CD8-positive, alpha-beta memory T cell (primary cell): ENCODE data around the gene LTN1. TPM values are rescaled to one million over a fixed set of nuclear protein-coding genes. Genes with fewer than 3 reads are reported as not detected.

Source experiments
- CTCF ChIA-PET: fragments of 350-600 bp; sonication (Branson Sonifier 250); formaldehyde crosslinking; loops from one replicate; lab custom pipeline; 2021; ENCODE audit warnings: antibody characterized with exemption; lab: Charles Lee
- POLR2A ChIA-PET: fragments of 350-600 bp; sonication (Branson Sonifier 250); formaldehyde crosslinking; loops from one replicate; lab custom pipeline; 2021; ENCODE audit warnings: antibody characterized with exemption; lab: Charles Lee
- DNase-seq, 5 donors: peaks; one replicate each; pipeline versions ENCODE4 v3.0.0 to v3.0.0-alpha.2; 2020 to 2022; ENCODE audit warnings: mixed read lengths in 1 of 5
- H3K27ac ChIP-seq: one replicate; pipeline ENCODE4 v1.7.0; 2013; ENCODE audit warnings: low read depth, mild to moderate bottlenecking, low read length, moderate library complexity
- H3K27me3 ChIP-seq: 2 replicates; pipeline ENCODE4 v1.7.0; 2013; ENCODE audit warnings: low read length, mild to moderate bottlenecking; ENCODE audit not compliant: insufficient read depth, poor library complexity, severe bottlenecking
- H3K36me3 ChIP-seq: 2 replicates; pipeline ENCODE4 v1.7.0; 2013; ENCODE audit warnings: mild to moderate bottlenecking, low read length, moderate library complexity; ENCODE audit not compliant: insufficient read depth
- H3K4me1 ChIP-seq: 2 replicates; pipeline ENCODE4 v1.7.0; 2013; ENCODE audit warnings: mild to moderate bottlenecking, low read length, moderate library complexity; ENCODE audit not compliant: insufficient read depth
- H3K4me3 ChIP-seq: 2 replicates; pipeline ENCODE4 v1.7.0; 2013; ENCODE audit warnings: mild to moderate bottlenecking, low read length
- H3K9me3 ChIP-seq: 2 replicates; pipeline ENCODE4 v1.7.0; 2013; ENCODE audit warnings: mild to moderate bottlenecking, low read length
- H3K27ac Mint-ChIP-seq, 8 donors: one replicate each; pipeline ENCODE4 v1.8.0; 2020 to 2021; ENCODE audit warnings: mixed read lengths in 8 of 8, mild to moderate bottlenecking in 6 of 8, inconsistent platforms in 3 of 8, moderate library complexity in 3 of 8
- H3K27me3 Mint-ChIP-seq, 2 donors: one replicate each; pipeline ENCODE4 v1.8.0; 2020 to 2021; ENCODE audit warnings: mixed read lengths in 2 of 2, mild to moderate bottlenecking in 1 of 2, moderate library complexity in 1 of 2
- H3K36me3 Mint-ChIP-seq, 3 donors: one replicate each; pipeline ENCODE4 v1.8.0; 2020 to 2021; ENCODE audit warnings: mixed read lengths in 3 of 3, inconsistent platforms in 1 of 3, mild to moderate bottlenecking in 1 of 3
- H3K4me1 Mint-ChIP-seq, 3 donors: one replicate each; pipeline ENCODE4 v1.8.0; 2020 to 2021; ENCODE audit warnings: mixed read lengths in 3 of 3, inconsistent platforms in 1 of 3, mild to moderate bottlenecking in 1 of 3
- H3K4me3 Mint-ChIP-seq, 7 donors: one replicate each; pipeline ENCODE4 v1.8.0; 2020 to 2021; ENCODE audit warnings: mixed read lengths in 7 of 7, mild to moderate bottlenecking in 6 of 7, moderate library complexity in 4 of 7, inconsistent platforms in 2 of 7
- H3K9me3 Mint-ChIP-seq, 5 donors: one replicate each; pipeline ENCODE4 v1.8.0; 2020 to 2022; ENCODE audit warnings: mixed read lengths in 5 of 5, mild to moderate bottlenecking in 3 of 5, moderate library complexity in 2 of 5, inconsistent platforms in 1 of 5
- polyA plus RNA-seq: library from polyadenylated mRNA; unstranded; fragments of 300-500 nt; fragmentation: Illumina TruSeq; gene quantifications from one replicate; pipeline ENCODE4 v1.2.3, GENCODE V29; 2021
- total RNA-seq, 2 experiments: library from RNA; stranded (reverse); gene quantifications; one replicate each; pipeline ENCODE4 v1.2.3, GENCODE V29; 2021

Gene LTN1
- total and polyA plus RNA-seq, 3 experiments from 2014 or later = 15.7 to 23.2 (median 22.1) TPM

DNA sequence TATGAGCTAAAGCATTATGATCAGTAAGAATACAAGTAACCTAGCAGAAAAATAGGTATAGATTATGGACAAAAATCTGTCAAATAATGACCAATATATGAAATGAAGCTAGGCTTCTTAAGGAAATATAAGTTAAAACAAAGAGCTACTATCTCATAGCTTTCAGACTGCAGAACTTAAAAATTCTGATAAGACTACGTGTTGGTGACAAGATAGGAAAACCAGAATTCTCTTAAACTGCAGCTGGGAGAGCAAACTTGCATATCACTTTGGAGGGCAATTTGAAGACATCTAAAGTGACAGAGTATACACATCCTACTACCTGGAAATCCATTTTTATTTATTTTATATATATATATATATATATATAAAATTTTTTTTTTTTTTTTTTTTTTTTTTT lies 65.5 kb downstream of the LTN1 start:
- no peaks in the 10 kb centered on the region for H3K27me3 ChIP-seq
- H3K27ac Mint-ChIP-seq = no peak overlapping the region
- POLR2A ChIA-PET = no interaction called here
- no peaks in the 10 kb centered on the region for H3K9me3 Mint-ChIP-seq
- H3K4me1 ChIP-seq = no peaks in the 10 kb centered on the region
- H3K27me3 Mint-ChIP-seq = no peaks in the 10 kb centered on the region
- H3K36me3 Mint-ChIP-seq = peaks cover 7 to 69% (median 32%) of the 10 kb centered on the region in 3 donors
- H3K9me3 ChIP-seq = no peaks in the 10 kb centered on the region
- DNase-seq = no peak
- H3K36me3 ChIP-seq = peaks cover 10% of the 10 kb centered on the region
- CTCF ChIA-PET = interaction anchor here (0.8 to 1.6 kb wide), 2 partner anchors 9 to 43 kb away, joined by 3 read pairs; no protein-coding TSS in a partner anchor
- no peak overlapping the region for H3K4me3 ChIP-seq
- no peak overlapping the region for H3K4me3 Mint-ChIP-seq
- peaks cover 0 to 3% (median 2%) of the 10 kb centered on the region in 3 donors for H3K4me1 Mint-ChIP-seq
- no peak overlapping the region for H3K27ac ChIP-seq

- Histone ChIP-seq H3K27me3 (no peaks in the 10 kb centered on the region), H3K36me3 (no peaks in the 10 kb centered on the region), H3K4me1 (no peaks in the 10 kb centered on the region), H3K9me3 (no peaks in the 10 kb centered on the region), H3K27ac (no peak overlapping the region), H3K4me3 (no peak overlapping the region)
- H3K9me3 Mint-ChIP-seq = no peaks in the 10 kb centered on the region
- H3K36me3 Mint-ChIP-seq = peaks cover 5 to 40% (median 28%) of the 10 kb centered on the region in 3 donors
- POLR2A ChIA-PET = no interaction called here
- no peaks in the 10 kb centered on the region for H3K27me3 Mint-ChIP-seq
- no peaks in the 10 kb centered on the region for H3K4me1 Mint-ChIP-seq
- CTCF ChIA-PET = no interaction called here
- DNase-seq = no peak
- H3K4me3 Mint-ChIP-seq = no peak overlapping the region
- H3K27ac Mint-ChIP-seq = no peak overlapping the region
Observed at GRCh38 chr21:28923439-28923975, 69.2 kb downstream of the LTN1 start.

DNA sequence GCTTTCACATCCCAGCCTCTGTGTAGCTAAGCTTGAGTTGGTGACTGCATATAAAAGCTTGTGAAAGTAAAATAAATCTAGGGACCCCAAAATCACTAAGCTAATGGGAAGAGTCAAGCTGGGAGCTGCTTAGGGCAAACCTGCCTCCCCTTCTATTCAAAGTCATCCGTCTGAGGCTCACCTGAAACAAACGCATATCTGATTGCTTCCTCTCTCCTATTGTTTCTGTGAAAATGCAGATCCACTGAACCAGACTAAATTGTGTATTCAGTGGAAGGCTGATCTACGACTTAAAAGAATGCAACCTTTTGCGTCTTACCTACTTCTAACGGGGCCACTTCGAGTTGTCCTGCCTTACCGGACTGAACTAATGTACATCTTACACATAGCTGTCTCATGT lies 70.3 kb downstream of the LTN1 start:
- Mint-ChIP-seq H3K4me3 (no peak overlapping the region), H3K9me3 (no peaks in the 10 kb centered on the region), H3K4me1 (no peaks in the 10 kb centered on the region), H3K27ac (no peak overlapping the region), H3K36me3 (peaks cover 5 to 36% (median 26%) of the 10 kb centered on the region in 3 donors), H3K27me3 (no peaks in the 10 kb centered on the region)
- Histone ChIP-seq H3K27ac (no peak overlapping the region), H3K36me3 (no peaks in the 10 kb centered on the region), H3K4me3 (no peak overlapping the region), H3K27me3 (no peaks in the 10 kb centered on the region), H3K4me1 (no peaks in the 10 kb centered on the region), H3K9me3 (no peaks in the 10 kb centered on the region)
- CTCF ChIA-PET = no interaction called here
- DNase-seq = no peak
- POLR2A ChIA-PET = no interaction called here

DNA sequence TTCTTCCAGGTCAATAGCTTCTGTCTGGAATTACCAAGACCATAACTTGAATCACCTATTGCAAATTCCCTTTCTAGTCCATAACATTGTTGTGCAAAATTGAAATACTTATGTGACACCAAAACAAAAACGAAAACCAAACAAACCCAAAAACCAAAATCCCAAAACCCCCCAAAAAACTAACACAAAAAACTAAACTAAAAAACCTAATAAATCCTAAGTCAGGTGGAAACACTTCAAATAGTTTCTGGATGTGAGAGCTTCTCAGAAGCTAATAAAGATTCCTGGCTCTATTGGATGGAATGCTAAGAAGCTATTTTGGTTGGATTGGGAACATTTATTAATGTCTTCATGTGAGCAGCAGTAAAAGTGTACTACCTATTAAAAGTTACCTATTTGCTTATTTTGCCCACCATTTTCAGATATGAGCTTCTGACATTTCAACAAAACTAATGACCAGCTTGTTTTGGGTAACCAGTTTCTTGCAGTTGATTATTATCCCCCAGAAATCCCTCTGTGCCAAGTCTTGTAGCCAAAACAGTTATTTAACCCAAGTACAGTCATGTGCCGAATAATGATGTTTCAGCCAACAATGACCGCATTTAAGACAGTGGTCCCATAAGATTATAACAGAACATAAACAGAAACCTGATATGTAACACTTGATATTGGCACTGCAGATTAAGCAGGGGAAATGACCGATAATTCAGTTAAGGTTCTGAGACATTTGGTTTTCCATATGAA lies 76.4 kb downstream of the LTN1 start:
- no peaks in the 10 kb centered on the region for H3K4me1 ChIP-seq
- no peak overlapping the region for H3K4me3 Mint-ChIP-seq
- no peak overlapping the region for H3K27ac Mint-ChIP-seq
- DNase-seq = no peak
- H3K27ac ChIP-seq = no peak overlapping the region
- H3K36me3 Mint-ChIP-seq = no peaks in the 10 kb centered on the region
- peaks cover 2 to 6% of the 10 kb centered on the region in 2 donors for H3K27me3 Mint-ChIP-seq
- H3K4me3 ChIP-seq = no peak overlapping the region
- H3K9me3 Mint-ChIP-seq = no peaks in the 10 kb centered on the region
- ChIA-PET CTCF (interaction anchor here (1.1 kb wide), 1 partner anchor 12 kb away, joined by 3 read pairs; no protein-coding TSS in a partner anchor), POLR2A (interaction anchor here (0.7 kb wide), 1 partner anchor 39 kb away, joined by 3 read pairs; no protein-coding TSS in a partner anchor)
- no peaks in the 10 kb centered on the region for H3K36me3 ChIP-seq
- H3K9me3 ChIP-seq = no peaks in the 10 kb centered on the region
- H3K27me3 ChIP-seq = no peaks in the 10 kb centered on the region
- no peaks in the 10 kb centered on the region for H3K4me1 Mint-ChIP-seq

DNA sequence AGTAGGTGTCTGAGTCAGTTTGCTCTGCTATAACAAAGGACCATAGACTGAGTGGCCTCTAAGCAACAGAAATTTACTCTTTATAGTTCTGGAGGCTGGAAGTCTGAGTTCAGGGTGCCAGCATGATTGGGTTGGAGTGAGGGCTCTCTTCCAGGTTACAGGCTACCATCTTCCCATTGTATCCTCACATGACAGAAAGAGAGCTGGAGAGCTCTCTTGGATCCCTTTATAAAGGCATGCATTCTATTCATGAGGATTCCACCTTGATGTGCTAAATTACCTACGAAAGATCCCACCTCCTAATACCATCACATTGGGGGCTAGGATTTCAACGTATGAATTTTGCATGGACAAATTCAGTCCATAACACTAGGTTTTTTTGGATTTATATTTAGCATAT lies 79.6 kb downstream of the LTN1 start:
- H3K9me3 Mint-ChIP-seq = no peaks in the 10 kb centered on the region
- no peaks in the 10 kb centered on the region for H3K4me1 ChIP-seq
- no peaks in the 10 kb centered on the region for H3K36me3 ChIP-seq
- H3K27me3 Mint-ChIP-seq = peaks cover 8 to 17% of the 10 kb centered on the region in 2 donors
- no peaks in the 10 kb centered on the region for H3K4me1 Mint-ChIP-seq
- no peak overlapping the region for H3K4me3 Mint-ChIP-seq
- DNase-seq = no peak
- no peak overlapping the region for H3K27ac Mint-ChIP-seq
- no peak overlapping the region for H3K27ac ChIP-seq
- H3K36me3 Mint-ChIP-seq = no peaks in the 10 kb centered on the region
- H3K4me3 ChIP-seq = no peak overlapping the region
- no peaks in the 10 kb centered on the region for H3K27me3 ChIP-seq
- POLR2A ChIA-PET = no interaction called here
- H3K9me3 ChIP-seq = no peaks in the 10 kb centered on the region
- CTCF ChIA-PET = interaction anchor here (1.6 kb wide), 1 partner anchor 168 kb away, joined by 4 read pairs; no protein-coding TSS in a partner anchor

GRCh38 chr21:28910280-28910887 lies 82.3 kb downstream of the LTN1 start:
- no peak overlapping the region for H3K27ac ChIP-seq
- Mint-ChIP-seq H3K4me1 (no peaks in the 10 kb centered on the region), H3K36me3 (no peaks in the 10 kb centered on the region), H3K27ac (no peak overlapping the region), H3K27me3 (peaks cover 8 to 17% of the 10 kb centered on the region in 2 donors), H3K4me3 (no peak overlapping the region), H3K9me3 (no peaks in the 10 kb centered on the region)
- no peak overlapping the region for H3K4me3 ChIP-seq
- no peaks in the 10 kb centered on the region for H3K4me1 ChIP-seq
- ChIA-PET POLR2A (no interaction called here), CTCF (no interaction called here)
- DNase-seq = no peak
- H3K36me3 ChIP-seq = no peaks in the 10 kb centered on the region
- H3K27me3 ChIP-seq = no peaks in the 10 kb centered on the region
- H3K9me3 ChIP-seq = no peaks in the 10 kb centered on the region

DNA sequence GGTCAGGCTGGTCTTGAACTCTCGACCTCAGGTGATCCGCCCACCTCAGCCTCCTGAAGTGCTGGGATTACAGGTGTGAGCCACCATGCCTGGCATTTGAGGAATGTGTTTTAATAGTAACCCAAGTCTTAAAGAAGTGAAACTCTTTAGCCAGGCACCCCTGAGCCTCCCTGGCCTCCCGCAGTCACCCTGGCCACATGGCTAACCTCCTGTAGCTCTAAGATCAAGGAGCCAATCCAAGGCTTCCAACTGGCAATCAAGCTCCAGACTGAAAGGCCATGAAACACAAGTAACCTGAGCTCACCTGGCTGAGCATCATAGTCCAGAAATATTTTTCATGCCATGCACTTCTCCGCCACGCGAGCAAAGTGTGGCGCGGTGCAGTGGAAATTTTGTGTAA lies 84.3 kb downstream of the LTN1 start:
- DNase-seq = no peak
- no peaks in the 10 kb centered on the region for H3K36me3 Mint-ChIP-seq
- no peaks in the 10 kb centered on the region for H3K9me3 Mint-ChIP-seq
- no peaks in the 10 kb centered on the region for H3K4me1 ChIP-seq
- CTCF ChIA-PET = no interaction called here
- H3K9me3 ChIP-seq = no peaks in the 10 kb centered on the region
- POLR2A ChIA-PET = no interaction called here
- no peak overlapping the region for H3K4me3 Mint-ChIP-seq
- no peak overlapping the region for H3K4me3 ChIP-seq
- H3K27ac ChIP-seq = no peak overlapping the region
- no peaks in the 10 kb centered on the region for H3K27me3 ChIP-seq
- no peak overlapping the region for H3K27ac Mint-ChIP-seq
- H3K4me1 Mint-ChIP-seq = no peaks in the 10 kb centered on the region
- peaks cover 5 to 20% of the 10 kb centered on the region in 2 donors for H3K27me3 Mint-ChIP-seq
- H3K36me3 ChIP-seq = no peaks in the 10 kb centered on the region

- no peak for DNase-seq
- no peaks in the 10 kb centered on the region for H3K4me1 Mint-ChIP-seq
- no peaks in the 10 kb centered on the region for H3K4me1 ChIP-seq
- no peaks in the 10 kb centered on the region for H3K27me3 ChIP-seq
- H3K9me3 ChIP-seq = no peaks in the 10 kb centered on the region
- ChIA-PET POLR2A (no interaction called here), CTCF (no interaction called here)
- H3K9me3 Mint-ChIP-seq = no peaks in the 10 kb centered on the region
- H3K27me3 Mint-ChIP-seq = peaks cover 14 to 25% of the 10 kb centered on the region in 2 donors
- no peak overlapping the region for H3K27ac ChIP-seq
- no peaks in the 10 kb centered on the region for H3K36me3 ChIP-seq
- peaks cover 0 to 5% (median 0%) of the 10 kb centered on the region in 3 donors for H3K36me3 Mint-ChIP-seq
- no peak overlapping the region for H3K4me3 ChIP-seq
- no peak overlapping the region for H3K4me3 Mint-ChIP-seq
- H3K27ac Mint-ChIP-seq = no peak overlapping the region
Observed at GRCh38 chr21:28906841-28907240, 85.8 kb downstream of the LTN1 start.
